Measurements from ENCODE around the gene BACH2. TPM values are rescaled to one million over a fixed set of nuclear protein-coding genes. Genes with fewer than 3 reads are reported as not detected.
A peak's percentile ranks its signal among the peaks of the same experiment; 100 is the strongest.
"Not testable (repeated sequence)": the region's sequence is repeated elsewhere in the genome, so short reads cannot be mapped to it uniquely, and the experiment has no call there.

Gene BACH2
- polyA plus RNA-seq, 10 donors = 4.1 to 7.4 (median 5.1) TPM

DNA sequence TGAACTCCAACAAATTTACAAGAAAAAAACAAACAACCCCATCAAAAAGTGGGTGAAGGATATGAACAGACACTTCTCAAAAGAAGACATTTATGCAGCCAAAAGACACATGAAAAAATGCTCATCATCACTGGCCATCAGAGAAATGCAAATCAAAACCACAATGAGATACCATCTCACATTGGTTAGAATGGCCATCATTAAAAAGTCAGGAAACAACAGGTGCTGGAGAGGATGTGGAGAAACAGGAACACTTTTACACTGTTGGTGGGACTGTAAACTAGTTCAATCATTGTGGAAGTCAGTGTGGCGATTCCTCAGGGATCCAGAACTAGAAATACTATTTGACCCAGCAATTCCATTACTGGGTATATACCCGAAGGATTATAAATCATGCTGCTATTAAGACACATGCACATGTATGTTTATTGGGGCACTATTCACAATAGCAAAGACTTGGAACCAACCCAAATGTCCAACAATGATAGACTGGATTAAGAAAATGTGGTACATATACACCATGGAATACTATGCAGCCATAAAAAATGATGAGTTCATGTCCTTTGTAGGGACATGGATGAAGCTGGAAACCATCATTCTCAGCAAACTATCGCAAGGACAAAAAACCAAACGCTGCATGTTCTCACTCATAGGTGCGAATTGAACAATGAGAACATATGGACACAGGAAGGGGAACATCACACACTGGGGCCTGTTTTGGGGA is 264.0 kb downstream of the BACH2 start:
- not testable (repeated sequence) for DNase-seq

DNA sequence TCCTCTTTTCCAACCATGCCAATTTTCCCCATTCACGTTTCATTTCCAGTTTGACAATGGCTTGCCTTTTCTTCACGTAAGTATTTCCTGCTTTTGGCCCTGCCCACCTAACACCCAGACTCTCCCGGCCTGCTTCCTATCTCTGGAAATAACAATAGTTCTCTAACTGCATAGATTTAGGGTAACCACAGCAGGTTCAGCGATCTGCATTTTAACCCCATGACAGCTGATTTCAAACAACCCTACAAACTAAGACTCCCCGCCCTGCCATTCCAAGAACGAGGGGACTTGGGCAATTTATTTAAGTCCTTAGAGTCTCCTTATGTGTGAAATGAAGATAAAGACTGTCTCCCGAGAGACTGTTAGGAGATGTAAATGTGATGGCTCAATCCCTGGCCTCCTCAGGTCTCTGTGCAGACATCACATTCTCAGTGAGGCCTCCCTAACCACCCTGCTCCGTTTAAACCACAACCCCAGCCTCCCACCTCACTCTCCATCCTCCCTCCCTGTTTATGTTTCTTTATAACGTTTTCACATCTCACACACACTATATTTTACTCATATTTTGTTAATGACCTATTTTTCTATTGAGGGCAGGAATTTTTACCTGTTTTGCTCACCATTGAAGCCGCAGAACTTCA is 267.5 kb downstream of the BACH2 start:
- no peak for DNase-seq

DNA sequence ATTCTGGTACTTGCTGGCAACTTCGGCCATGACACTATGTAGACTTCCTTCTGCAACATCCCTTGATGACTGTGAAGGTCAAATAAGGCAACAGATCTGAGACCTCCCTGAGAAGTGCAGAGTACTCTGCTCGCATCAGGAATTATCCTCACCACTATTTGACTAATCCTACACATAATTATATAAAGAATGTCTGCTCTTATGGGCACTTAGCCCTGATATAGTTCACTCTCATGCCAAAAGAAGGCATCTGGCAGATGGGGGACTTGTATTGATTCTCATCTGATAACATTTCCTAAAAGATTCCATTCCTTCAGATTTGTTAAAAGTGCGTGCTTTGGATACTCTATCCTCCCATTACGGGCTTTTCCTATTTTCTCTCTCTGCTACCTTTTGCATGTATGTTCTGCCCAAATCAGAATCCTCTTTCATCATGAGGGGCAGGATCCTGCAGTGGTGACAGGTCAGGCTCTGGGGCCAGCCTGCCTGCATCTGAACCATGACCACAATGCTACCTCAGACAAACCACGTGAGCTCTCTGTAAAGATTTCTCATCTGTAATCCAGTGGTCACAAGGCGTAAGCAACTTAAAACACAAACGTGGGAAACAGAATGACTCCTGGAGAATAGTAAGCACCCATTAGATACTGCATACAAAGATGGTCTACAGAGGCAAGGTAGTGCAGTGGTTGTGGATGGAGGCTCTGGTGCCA is 268.4 kb downstream of the BACH2 start:
- DNase-seq = no peak

DNA sequence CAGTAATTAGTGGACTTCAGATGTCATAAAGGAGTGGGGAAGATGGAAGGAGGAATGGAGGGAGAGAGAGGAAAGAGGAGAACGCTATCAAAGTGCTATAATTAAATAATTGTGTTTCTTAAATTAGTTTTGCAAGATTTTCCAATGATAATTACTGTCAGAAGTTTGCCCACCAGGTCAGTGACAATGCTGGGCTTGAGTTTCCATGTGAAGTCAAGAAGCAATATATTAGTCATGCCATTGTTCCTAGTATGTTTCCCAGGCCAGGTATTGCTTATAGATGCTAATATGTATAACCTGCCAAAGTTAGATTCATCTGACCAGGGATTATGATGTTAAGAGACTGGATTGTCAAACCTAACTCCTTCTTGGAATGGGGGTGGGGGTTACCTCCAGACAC is 270.4 kb downstream of the BACH2 start:
- no peak for DNase-seq

DNA sequence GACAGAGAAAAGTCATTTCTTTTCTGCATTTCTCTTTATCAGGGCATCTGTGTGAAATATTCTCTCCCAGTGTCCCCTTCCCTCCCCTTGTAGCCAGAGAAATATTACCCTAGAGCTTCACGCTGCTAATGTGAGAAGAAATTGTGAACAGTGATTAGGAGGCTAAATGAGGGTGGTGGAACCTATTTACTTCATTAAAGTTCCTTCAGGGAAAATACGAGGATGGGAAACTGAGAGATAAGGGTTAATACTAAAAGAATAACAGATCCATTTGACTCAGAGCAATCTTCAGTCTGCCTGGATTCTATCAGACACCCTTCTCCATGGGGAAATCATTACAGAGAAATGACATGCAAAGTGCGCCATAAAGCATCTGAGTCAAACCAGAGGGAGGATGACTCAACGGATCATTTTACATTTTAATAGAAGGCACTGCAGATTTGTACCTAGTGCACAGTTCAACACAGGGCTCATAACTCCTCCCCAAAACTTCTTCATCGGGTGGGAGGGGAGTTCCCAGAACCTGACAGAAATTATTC is 271.1 kb downstream of the BACH2 start:
- peak in 2 of 3 donors; percentile 42 to 91 for DNase-seq

DNA sequence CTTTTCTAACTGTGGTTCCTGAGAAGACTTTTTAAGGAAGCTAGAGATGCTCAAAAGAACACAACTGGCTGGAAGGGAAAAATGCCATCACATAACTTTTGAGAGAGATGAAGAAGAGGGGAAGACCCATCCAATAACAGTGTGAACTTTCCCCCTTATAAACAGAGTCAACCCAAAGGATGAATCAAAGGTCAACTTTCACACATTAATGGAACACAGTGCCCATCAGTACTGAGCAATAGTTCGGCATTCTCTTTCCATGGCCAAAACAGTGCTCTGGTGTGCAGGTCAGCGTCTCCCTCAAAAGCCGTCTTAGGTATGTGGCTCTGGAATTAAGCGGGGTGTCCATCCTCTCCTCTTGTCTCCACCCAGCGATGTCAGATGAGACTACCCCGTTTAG is 272.0 kb downstream of the BACH2 start:
- no peak for DNase-seq

DNA sequence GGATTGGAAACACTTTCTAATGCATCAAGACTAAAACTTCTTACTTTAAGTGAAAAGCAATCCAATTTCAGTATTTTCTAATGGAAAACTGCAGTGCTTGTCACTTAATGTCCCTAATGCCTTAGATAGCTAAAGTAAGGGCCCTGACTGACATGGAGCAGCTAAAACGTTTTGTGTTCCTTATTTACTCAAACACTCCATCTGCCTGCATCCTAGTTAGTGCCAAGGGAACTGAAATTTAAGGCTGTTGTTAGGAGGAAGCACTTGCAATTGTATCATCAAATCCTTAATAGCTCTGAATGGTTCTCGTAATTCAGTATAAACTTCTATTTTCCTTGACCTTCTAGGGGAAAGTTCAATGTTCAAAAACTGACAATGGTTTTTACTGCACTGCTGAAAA is 274.9 kb downstream of the BACH2 start:
- DNase-seq = peak in 1 of 3 donors; percentile 45

DNA sequence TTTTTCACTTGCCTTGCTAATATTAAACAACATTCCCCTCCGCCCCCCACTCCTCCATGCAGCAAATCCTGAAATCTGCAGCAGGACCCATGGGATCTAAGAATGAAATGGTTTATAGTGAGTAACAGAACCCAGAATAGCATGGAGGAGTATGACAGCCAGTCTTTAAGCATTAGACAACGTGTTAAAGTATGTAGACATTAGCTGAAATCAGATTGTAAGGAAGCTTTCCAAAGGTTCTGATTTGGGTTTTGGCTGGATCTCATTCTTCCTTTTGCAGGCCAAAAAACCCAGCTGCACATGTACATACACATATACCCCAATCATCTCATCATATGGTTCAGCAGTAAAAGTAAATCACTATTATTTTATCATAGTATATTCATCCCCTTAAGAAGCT is 275.9 kb downstream of the BACH2 start:
- peak in 1 of 3 donors; percentile 37 for DNase-seq

DNA sequence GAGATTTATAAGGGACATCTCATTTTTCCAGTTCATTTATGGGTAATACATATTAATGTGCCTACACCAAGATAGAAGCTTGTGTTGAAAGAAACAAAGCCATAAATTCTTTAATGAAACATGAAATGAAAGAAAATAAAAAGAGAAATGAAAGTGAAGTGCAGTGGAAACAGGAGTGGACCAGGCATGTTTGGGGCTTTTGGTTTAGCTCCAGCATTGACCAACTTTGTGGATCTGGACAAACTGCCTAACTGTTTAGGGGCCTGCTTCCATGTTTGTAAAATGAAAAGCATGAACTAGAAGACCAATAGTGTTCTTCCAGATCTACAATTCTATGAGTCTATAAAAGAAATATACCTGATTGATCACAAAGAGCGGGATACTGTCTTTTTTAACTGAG is 277.4 kb downstream of the BACH2 start:
- no peak for DNase-seq

DNA sequence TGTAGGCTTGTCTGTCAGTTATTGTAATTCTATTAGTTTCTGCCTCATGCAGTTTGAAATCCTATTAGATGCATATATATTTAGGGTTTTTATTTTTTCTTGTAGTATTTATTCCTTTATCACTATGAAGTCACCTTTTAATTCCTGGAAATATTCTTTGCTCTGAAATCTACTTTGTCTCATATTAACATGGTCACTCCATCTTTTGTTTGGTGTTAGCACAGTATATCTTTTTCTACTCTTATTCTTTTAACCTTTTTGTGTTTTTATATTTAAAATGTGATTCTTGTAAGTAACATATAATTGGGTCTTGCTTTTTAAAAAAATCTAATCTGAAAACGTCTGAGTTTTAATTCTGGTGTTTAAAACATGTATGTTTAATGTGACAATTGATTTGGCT is 280.8 kb downstream of the BACH2 start:
- DNase-seq = no peak

DNA sequence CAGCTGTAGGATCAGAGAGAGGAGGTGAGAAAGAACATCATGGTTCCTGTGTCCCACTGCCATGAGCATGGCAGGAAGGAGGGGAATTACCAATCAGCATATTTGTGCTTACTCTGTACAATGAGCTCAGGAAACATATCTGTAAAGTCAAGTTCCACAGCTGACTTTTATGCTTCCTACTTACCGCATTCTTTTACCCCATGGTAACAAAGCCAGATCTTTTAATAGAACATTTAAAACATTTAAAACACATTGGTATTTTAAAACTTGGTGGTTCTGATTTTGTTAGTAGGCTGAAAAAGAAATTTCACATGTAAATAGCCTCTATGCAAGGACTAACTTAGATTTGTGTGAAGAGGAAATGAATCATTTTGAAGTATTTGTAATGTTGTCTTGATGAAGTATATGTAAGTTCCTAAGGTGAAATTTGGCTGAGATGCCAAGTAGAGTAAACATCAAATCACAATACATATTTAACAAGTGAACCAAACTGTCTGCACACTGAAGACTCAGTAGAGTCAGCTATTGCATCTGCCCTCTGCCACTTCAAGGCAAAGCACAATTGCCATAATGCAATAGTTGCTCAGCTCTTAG is 287.6 kb downstream of the BACH2 start:
- DNase-seq = peak in 1 of 3 donors; percentile 37

DNA sequence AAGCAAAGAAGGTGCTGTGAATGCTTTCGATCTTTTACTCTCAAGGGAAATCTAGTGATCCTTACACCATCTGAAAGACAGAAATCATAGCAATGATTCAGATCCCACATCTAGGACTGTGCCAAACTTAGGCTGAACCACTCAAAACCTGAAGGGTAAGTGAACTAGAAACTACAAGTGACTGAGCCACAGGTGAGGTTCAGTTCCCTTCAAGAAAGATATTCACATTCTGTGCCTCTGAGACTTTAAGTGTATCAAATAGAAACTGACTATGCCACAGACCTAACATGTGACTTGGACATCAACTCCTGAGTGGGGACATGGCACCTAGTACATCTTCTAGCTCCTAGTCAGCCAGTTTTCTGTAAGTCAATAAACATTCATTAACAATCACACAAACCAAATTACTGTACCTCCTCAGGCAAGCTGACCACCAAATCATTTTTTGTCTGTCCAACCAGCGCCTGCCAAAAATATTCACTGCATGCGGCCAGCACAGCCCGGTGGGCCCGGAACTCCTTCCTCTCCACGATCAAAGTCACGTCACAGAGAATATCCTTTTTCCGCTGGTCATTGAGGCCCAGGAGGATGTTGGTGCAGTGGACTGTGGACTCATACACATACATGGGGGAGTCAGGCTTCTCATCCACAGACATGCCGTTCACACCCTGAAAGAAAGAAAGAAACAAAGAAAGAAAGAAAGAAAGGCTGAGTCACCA is 288.3 kb downstream of the BACH2 start:
- DNase-seq = no peak

DNA sequence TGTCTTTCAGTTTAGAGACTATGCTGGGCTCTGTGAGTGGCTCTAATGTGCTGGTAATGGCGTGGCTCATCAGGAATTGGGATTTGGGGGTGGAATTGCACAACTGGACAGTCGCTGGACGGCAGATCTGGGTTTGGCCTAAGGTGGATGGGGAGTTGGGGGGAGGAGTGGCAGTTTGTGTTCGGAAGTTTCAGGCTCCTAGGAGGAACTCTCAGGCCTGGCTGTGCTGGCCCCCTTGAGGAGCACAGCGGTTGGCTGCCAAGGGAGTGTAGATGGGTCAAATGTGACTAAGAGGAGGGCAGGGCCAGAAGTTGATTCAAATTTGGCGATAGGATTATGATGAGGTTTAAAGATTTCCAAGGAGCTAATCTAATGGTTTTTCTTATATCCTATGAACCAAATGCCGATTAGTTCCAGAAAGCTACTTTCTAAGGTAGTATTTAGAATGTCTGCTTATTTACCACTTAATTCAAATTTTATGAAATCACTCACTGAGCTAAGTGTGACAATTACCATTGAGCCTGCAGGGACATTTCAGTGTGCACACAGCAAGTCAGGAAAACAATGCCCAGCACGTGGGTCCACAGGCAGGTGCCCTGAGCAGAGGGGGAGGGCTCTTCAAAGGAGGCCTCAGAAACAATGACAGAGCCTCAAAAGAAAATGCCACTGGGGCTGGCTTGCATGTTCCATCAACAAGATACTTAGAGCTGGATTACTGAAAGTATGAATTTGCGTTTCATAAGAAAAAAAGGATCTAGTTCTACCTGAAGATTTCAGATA is 291.4 kb downstream of the BACH2 start:
- no peak for DNase-seq

DNA sequence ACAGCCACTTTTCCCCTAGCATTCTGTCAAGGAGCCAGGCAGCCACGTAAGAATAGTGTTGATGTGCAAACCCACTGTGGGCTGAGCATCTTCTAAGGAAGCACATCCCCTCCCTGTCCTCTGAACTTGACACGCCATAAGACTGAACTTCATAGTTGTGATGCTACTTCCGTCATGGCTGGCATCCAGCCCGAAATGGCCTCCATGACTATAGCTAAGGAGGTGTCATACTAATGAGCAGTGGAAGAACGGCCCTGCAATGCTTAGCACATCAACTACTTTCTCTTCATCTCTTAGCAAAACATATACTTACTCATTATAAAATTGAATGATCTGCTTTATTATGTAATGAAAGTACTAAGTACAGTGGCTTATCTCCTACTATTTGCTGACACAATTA is 292.1 kb downstream of the BACH2 start:
- DNase-seq = no peak

DNA sequence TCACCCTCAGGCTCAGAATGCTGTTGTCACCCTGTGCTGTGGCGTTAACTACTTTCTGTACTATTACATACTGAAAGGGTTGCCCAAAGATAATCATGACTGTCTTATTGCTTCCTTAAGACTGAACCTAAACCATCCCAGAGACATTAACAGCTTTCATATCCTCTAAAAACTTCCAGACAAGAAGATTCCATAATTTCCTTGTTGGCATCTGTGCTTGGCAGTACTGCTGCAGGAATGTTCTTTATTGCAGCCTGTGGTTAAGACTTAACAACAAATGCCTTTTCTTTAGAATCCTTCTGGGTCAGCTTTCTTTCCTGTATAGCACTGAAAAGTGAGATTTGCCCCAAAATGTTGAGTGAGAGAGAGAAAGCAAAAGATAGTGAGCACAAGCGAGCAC is 292.7 kb downstream of the BACH2 start:
- DNase-seq = no peak

DNA sequence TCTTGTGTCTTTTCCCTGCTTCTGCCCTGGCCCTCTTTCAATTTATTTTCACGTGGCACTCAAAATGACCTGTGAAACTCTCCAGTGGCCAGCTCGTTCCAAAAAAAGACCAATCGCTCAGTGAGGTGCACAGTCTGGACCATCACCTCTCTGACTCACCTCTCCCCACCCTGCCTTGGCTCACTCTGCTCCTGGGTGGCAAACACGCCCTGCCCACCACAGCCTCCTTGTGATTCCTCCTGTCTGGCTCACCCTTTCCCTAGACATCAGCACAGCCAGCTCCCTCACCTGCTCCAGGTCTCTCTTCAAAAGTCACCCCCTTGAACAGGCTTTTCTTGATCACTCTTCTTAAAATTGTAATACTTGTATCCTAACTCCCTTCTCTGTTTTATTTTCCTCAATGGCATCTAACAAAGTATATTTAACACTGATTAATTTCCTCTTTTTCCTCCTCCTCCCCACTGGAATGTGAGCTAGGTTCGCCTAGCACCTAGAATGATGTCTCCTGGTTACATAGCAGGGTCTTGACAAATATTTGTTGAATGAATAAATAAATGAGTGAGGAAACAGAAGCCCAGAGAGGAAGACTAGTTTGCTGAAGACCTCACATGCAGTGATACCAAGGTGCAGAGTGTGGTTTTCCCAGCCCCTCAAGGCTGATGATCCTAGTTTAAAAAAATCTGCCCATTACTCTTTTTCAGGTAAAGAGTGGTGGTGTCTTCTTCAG is 293.4 kb downstream of the BACH2 start:
- no peak for DNase-seq

DNA sequence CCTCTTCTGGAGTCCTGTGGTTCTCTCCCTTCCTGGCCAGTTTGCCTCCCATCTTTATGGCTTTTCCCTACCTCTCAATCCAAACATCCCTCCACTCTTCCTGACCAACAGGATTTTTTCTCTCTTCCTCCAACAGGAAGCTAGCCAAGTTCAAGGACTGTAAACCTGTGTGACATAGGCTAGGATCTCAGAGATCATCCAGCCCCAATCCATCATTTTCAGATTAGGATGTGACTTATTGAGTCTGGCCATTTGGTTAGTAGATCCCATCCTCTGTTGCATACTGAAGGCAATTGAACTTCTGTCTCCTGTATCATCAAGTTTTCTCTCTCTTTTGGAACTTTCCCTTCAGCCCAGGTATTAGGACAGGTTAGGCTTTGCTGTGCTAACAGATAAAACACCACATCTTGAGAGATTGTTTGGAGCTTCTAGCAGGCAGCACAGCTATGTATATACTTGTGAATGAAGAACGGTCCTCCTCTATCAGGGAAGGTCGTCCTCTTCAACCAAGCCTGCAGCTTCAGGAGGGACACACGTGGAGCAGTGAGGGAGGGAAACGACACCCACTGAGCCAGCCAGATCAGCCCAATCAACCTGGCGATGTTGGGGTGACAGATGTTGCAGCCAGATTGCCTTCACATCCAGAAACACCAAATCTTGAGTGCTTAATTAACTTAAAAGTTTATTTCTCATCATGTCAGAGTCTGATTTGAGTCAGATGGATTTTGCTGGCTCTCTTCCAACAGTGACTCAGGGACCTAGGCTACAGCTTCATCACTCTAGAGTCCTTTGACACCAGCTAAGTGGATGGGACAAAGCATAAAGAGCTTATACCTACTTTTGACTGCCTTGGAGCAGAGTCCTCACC is 295.5 kb downstream of the BACH2 start:
- no peak for DNase-seq

DNA sequence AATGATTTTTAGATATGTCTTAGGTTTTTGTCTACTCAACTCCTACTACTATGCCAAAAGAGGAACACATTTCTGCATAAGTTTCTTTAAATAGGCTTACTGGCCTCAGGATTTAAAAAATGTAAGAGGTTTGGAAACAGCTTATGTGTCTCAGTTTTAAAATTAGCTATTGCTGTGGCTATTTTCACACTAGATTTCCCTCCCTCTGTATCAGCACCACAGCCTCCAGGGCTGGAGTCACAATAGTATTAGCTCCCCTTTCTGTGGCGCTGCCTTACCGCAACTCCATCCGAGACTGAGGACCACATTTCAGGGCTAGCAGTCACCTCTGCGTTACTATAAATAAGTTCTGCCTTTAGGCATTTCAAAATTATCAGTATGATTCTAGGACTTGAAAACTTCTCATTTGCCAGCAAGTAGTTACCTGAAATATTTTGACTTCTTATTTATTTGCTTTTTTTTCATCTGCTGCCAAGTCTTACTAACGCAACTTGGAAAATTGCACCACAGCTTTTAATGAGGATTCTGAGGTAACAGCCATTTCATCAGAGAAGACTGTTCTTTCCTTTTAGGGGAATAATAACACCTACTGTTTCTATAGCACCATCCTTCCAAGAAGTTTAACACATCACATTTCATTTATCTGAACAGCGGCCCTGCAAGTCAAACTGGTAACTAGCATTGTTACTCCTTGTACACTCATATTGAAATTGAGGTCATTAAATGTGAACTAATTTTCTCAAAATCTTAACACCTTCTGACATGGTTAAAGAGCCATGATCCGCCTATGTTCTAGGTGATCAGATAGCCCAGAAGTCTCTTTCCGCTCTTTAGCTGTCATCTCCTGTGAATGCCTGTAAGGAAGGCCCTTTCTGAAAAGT is 296.5 kb downstream of the BACH2 start:
- peak in 1 of 3 donors; percentile 30 for DNase-seq

Measured in muscle of back (tissue), 11 donors.